Measurements from ENCODE around the gene RASGRP4.
"Not testable (repeated sequence)": the region's sequence is repeated elsewhere in the genome, so short reads cannot be mapped to it uniquely, and the experiment has no call there.

RASGRP4 gene, protein sequence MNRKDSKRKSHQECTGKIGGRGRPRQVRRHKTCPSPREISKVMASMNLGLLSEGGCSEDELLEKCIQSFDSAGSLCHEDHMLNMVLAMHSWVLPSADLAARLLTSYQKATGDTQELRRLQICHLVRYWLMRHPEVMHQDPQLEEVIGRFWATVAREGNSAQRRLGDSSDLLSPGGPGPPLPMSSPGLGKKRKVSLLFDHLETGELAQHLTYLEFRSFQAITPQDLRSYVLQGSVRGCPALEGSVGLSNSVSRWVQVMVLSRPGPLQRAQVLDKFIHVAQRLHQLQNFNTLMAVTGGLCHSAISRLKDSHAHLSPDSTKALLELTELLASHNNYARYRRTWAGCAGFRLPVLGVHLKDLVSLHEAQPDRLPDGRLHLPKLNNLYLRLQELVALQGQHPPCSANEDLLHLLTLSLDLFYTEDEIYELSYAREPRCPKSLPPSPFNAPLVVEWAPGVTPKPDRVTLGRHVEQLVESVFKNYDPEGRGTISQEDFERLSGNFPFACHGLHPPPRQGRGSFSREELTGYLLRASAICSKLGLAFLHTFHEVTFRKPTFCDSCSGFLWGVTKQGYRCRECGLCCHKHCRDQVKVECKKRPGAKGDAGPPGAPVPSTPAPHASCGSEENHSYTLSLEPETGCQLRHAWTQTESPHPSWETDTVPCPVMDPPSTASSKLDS

DNA sequence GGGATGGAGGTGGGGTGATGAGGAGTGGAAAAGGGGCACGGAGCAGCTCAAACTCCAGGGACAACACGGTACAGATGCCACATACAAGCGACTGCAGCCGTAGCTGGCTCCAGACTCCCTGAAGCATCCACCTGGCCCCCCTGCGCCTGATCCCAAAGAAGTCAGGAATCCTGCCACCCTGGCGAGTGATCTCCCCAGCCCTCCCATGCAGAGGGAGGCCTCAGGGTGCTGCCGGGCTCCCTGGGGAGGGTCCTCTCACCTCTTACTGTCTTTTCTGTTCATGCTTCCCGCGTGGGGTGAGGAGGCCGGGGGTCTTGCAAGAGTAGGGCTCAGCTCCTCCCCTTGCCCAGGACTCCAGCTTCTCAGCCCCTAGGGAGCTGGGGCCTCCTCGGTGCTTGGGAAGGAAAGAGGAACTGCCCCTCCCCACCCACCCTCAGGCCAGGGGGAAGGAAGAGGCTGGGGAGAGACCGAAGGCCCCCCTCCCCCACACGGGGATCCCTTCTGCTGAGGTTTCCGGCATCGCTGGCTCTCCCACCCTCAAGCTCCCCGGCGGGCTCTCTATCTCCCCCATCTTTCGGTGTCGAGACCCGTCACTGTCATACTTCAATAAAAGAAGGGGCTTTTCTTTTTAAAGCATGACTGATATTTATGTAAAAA lies at the start of gene RASGRP4:
Gene RASGRP4 (minus strand): TSS at position 410 of the 657 bp plus-strand sequence. CDS start 128 bp downstream, at position 282.
- DNase-seq (ENCODE audit: low read depth in 4 of 4, low spot score in 1 of 4): peak in 2 of 4 experiments; percentile 36 to 51

DNA sequence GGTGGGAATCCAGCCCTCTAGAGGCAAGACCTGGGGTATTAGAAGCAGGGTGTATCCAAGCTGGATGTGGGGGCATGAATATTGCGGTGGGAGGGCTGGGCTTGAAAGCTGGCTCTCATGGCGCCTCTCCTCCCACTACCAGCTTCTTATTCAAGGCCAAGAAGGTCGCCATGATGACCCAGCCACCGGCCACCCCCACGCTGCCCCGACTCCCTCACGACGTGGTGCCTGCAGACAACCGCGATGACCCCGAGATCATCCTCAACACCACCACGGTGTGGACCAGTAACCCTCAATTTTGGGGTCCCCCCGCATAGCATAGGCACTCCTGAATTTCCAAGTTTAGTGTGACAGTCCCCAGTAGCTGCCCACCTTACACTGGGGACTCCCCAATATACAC lies 49.2 kb upstream of the RASGRP4 start:
- DNase-seq (ENCODE audit: low read depth in 4 of 4, low spot score in 1 of 4): no peak

DNA sequence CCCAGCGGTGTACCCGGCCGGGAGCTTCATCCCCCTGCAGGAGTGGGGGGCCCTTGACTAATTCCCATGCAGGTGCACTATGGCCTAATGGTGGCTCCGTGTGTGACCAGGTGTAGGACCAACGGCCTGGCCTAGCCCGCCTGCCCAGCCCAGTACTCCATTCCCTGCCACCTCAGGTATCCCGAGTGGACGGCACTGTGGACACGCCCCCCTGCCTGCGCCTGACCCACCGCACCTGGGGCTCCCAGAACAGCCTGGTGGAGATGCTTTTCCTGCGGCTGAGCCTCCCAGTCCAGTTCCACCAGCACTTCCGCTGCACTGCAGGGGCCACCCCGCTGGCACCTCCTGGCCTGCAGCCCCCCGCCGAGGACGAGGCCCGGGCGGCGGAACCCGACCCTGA lies 47.2 kb upstream of the RASGRP4 start:
- DNase-seq (ENCODE audit: low read depth in 4 of 4, low spot score in 1 of 4): no peak

DNA sequence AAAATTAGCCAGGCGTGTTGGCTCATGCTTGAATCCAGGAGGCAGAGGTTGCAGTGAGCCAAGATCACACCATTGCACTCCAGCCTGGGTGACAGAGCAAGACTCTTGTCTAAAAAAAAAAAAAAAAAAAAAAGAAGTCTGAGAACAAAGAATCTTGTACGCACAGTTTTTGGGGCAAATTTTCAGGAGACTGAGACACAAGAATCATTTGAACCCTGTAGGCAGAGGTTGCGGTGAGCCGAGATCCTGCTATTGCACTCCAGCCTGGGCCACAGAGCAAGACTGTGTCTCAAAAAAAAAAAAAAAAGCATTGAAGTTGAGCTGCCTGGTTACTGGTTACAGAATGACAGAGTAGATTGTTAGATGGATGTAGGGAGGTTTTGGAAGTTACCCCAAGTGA lies 46.7 kb upstream of the RASGRP4 start:
- not testable (repeated sequence) for DNase-seq (ENCODE audit: low read depth in 4 of 4, low spot score in 1 of 4)

DNA sequence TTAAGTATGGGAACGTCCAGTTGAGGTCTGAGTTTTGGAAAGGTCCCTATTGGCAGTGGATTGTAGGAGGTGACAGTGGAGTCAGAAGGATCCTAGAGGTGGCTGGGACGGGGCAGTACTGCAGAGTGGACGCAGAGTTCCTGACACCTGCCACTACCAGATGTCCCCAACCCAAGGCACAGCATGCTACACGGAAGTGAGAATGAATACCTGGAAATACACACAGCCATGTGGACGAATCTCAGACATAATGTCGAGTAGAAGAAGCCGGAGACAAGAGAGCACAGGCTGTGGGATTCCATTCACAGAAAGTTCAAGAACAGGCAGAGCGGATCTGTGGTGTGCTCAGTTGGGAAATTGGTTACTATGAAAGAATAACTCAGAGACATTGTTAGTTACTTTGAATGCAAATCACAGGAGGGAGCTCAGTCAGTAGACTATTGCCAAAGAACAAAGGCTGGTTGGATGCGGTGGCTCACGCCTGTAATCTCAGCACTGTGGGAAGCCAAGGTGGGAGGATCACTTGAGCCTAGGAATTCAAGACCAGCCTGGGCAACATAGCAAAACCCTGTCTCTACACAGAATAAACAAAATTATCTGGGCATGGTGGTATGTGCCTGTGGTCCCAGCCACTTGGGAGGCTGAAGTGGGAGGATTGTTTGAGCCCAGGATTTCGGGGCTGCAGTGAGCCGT lies 44.9 kb upstream of the RASGRP4 start:
- DNase-seq (ENCODE audit: low read depth in 4 of 4, low spot score in 1 of 4): no peak

DNA sequence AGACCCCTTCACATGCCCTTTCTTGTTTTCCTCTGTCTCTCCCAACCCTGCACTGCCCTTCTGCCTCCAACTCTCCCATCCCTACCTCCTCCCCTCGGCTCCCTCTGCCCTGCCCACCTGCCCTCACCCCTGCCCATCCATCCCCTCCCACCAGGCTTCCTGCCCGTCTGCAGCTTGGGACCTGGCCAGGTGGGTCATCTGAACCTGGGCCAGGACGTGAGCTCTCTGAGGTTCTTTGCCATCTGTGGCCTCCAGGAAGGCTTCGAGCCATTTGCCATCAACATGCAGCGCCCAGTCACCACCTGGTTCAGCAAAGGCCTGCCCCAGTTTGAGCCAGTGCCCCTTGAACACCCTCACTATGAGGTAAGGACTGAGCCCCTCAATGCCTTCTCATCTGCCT lies 43.1 kb upstream of the RASGRP4 start:
- no peak for DNase-seq (ENCODE audit: low read depth in 4 of 4, low spot score in 1 of 4)

DNA sequence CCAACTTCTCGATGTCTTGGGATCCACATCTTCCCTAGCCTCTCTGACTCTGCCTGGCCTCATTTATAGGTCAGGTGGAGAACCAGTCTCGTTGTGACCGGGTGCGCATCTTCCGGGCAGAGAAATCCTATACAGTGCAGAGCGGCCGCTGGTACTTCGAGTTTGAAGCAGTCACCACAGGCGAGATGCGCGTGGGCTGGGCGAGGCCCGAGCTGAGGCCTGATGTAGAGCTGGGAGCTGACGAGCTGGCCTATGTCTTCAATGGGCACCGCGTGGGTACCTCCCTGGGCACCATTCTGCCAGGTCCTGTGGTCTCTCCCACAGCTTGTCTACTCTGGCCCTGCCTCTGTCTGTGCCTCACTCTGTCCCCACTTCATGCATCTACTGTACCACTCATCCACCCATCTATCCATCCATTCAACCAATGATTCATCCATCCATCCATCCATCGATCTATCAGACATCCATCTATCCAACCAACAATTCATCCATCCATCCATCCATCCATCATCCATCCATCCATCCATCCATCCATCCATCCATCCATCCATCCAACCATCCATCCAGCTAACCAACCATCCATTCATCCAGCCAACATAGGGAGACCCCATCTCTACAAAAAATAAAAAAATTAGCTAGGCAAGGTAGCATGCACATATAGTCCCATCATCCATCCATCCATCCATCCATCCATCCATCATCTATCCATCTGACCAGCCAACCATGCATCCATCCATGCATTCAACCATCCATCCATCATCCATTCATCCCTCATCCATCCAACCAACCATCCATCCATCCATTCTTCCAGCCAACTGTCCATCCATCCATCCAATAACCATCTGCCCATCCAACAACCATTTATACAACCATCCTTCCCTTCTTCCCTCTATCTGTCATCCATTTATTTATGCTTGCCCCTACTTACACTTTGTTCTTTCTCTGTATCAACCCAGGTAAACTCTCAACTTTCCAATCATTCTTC lies 41.8 kb upstream of the RASGRP4 start:
- no peak for DNase-seq (ENCODE audit: low read depth in 4 of 4, low spot score in 1 of 4)

DNA sequence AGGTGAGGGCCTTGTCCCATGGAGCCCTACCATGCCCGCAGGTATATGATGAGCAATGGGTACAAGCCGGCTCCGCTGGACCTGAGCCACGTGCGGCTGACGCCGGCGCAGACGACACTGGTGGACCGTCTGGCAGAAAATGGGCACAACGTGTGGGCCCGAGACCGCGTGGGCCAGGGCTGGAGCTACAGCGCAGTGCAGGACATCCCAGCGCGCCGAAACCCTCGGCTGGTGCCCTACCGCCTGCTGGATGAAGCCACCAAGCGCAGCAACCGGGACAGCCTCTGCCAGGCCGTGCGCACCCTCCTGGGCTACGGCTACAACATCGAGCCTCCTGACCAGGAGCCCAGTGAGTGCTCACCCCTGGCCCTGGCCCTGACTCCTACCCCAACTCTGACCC lies 40.0 kb upstream of the RASGRP4 start:
- DNase-seq (ENCODE audit: low read depth in 4 of 4, low spot score in 1 of 4): no peak

DNA sequence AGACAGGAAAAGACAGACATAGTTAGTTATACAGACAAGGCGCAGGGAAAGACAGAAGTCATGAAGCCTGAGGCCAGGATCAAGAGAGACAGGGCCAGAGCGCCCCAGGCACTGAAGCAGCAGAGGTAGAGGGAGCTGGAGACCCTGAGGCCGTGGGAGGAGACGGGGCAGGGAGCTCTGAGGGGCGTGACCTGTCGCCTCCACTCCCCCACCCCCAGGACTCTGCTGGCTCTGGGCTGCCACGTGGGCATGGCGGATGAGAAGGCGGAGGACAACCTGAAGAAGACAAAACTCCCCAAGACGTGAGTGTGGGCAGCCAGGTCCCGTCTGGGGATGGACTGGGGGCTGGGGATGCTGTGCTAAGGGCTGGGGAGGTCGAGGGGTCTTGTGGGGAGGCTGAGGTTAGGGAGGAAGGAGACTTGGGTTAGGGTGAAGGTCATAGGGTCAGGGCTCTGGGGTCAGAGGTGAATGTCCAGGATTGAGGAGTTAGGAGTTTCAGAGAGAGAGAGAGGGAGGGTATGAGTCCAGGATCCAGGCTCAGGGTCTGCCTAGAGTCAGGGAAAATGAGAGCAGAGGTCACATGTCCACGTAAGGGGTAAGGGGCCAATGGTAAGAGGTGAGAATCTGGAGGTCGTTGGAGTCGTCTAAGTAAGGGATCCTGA lies 38.5 kb upstream of the RASGRP4 start:
- DNase-seq (ENCODE audit: low read depth in 4 of 4, low spot score in 1 of 4): no peak

DNA sequence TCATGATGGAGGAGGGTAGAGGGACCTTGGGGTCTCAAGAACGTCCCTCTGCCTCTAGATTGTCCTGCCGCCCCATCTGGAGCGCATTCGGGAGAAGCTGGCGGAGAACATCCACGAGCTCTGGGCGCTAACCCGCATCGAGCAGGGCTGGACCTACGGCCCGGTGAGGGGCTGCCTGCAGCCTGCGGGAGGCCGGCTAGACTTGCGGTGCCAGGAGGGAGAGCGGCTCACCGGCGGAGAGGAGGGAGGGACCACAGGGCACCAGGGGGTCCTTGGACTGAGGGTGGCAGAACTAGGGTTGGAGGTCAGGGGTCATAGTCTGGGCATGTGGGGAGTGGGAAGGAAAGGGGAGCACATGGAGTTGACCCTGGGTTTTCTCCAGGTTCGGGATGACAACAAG lies 37.3 kb upstream of the RASGRP4 start:
- DNase-seq (ENCODE audit: low read depth in 4 of 4, low spot score in 1 of 4): no peak

DNA sequence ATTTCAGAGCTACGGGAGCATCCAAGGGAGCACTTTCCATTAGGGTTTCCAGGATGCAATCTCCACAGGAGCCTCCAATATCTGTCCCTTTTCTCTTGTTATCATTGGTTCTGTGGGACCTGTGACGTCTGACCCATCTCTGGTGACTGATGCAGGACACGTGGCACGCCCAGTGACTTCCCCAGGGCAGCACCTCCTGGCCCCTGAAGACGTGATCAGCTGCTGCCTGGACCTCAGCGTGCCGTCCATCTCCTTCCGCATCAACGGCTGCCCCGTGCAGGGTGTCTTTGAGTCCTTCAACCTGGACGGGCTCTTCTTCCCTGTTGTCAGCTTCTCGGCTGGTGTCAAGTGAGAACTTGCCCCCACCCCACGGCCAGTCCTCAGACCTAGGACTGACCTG lies 33.0 kb upstream of the RASGRP4 start:
- no peak for DNase-seq (ENCODE audit: low read depth in 4 of 4, low spot score in 1 of 4)

DNA sequence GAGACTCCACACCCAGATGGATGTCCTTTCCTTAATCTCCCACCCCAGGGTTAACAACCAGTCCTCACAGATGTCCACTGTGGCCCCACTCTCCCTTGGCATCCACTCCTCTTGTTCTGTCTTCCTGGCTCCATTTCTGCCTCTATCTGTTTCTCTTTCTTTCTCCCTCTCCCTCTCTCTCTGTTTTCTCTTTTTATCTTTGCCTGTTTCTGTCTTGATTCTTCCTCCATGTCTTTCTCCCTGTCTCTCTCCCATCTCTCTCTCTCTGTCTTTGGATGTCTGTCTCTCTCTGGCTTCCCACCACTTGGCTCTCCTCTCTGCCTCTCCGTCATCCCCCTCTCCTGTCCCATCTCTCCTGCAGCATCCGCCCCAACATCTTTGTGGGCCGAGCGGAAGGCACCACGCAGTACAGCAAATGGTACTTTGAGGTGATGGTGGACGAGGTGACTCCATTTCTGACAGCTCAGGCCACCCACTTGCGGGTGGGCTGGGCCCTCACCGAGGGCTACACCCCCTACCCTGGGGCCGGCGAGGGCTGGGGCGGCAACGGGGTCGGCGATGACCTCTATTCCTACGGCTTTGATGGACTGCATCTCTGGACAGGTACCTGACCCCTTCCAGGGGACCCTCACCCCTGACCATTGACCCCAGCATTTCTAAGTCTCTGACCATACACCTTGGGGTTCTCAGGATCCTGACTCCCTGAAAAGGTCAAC lies 31.8 kb upstream of the RASGRP4 start:
- no peak for DNase-seq (ENCODE audit: low read depth in 4 of 4, low spot score in 1 of 4)

DNA sequence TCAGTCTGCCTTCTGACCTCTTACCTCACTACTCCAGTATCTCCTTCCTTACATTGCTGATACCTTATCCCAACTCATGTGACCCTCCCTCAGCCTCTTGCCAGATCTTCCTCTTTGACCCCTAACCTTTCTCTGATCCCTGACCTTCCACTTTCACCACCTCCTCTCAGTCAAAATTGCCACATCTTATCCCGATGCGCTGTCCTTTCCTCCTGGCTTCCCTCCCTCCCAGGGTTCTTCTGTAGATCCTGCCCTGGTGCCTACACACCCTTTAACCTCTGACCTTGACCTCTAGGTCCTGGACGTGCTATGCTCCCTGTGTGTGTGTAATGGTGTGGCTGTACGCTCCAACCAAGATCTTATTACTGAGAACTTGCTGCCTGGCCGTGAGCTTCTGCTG lies 31.2 kb upstream of the RASGRP4 start:
- DNase-seq (ENCODE audit: low read depth in 4 of 4, low spot score in 1 of 4): no peak

DNA sequence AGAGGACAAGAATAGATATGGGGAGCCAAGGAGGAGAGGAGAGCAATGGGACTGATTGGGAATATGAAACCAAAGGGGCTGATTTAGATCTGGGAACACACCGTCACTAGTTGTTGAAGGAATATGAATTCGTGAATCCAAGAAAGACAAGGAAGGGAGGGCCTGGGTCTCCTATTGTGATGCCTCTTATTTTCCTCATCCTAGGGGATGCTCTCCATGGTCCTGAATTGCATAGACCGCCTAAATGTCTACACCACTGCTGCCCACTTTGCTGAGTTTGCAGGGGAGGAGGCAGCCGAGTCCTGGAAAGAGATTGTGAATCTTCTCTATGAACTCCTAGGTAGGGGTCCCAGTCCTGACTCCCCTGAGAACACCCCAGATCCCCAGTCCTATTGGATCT lies 29.0 kb upstream of the RASGRP4 start:
- no peak for DNase-seq (ENCODE audit: low read depth in 4 of 4, low spot score in 1 of 4)

DNA sequence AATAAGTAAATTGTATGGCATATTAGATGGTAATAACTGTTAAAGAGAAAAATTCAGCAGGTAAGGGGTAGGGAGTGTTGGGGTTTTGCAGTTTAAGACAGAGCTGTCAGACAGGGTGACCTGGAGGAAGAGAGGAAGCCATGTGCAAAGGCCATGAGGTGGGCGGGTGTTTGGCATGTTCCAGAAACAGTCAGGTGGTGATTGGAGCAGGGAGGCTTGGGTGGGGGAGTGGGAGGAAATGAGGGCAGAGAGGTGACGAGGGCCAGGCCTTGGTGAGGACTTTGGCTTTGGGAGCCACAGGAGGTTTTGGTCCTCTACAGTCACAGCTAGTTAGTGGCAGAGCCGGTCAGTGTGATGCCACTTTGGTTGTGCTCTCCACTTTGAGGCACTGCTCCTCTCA lies 27.6 kb upstream of the RASGRP4 start:
- no peak for DNase-seq (ENCODE audit: low read depth in 4 of 4, low spot score in 1 of 4)

DNA sequence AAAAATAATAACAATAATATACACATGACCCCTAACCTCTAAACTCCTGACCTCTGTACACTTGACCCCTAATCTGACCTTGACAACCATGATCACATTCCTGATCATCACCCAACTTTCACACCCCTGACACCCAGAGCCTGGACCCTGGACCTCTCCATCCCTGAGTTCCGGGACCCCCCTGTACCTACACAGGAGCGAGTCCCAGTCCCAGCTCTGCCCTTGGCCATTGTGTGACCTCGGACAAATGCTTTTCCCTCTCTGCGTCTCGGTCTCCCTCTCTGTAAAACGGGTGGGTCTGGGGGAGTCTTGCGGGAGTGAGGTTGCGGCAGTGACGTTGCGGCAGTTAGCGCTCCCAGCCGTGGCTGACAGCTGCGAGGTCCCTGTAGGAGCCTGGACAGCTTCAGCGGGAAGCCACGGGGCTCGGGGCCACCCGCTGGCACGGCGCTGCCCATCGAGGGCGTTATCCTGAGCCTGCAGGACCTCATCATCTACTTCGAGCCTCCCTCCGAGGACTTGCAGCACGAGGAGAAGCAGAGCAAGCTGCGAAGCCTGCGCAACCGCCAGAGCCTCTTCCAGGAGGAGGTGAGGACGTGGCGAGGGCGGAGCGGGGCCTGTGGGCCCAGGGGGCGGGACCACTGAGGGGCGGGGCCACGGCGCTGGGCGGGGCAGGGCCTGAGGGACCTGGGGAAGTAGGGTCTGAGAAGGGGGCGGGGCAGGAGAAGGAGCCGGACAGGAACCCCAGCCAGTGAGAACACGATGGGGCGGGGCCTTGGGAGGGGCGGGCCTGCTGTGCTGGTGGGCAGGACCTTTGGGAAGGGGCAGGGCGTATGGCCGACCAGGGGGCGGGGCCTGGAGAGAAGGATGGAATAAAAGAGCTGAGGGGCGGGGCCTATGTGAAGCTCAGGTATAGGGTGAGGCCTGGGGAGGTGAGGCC lies 26.7 kb upstream of the RASGRP4 start:
- DNase-seq (ENCODE audit: low read depth in 4 of 4, low spot score in 1 of 4): peak in 1 of 4 experiments; percentile 21

DNA sequence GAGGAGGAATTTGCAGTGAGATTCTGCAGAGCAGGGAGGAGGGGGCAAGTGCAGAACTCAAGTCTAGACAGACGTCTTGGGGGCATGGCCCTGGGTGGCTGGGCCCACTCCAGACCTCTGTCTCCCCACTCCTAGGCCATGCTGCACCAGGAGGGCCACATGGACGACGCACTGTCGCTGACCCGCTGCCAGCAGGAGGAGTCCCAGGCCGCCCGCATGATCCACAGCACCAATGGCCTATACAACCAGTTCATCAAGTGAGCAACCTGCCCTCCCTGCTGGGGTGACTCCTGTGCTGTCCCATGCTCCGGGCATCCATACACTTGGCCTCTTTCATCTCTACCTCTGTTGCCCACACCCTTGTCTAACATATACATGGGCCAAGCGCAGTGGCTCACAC lies 25.6 kb upstream of the RASGRP4 start:
- DNase-seq (ENCODE audit: low read depth in 4 of 4, low spot score in 1 of 4): no peak

DNA sequence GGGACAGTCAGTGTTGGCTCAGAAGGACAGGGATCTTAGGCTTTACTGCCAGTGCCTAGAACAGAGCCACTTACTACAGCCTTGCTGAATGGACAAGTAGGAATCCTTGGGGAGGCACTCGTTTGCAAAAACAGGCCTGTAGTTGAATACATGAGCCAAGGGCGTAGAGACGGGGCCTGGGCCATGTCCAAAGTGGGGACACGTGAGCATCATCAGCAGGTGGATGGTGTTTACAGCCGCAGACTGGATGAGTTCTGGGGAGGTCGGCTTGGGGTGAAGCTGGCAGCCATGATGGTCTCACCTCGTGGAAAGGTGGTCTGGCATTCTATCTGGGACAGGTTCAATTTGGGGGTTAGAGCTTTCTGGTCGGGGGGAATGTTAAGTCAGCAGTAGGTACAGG lies 25.0 kb upstream of the RASGRP4 start:
- DNase-seq (ENCODE audit: low read depth in 4 of 4, low spot score in 1 of 4): no peak
